Mesothelial cell of epicardium (in vitro differentiated cells): ENCODE results near the gene FLVCR1. TPM values are rescaled to one million over a fixed set of nuclear protein-coding genes. Genes with fewer than 3 reads are reported as not detected.
A peak's percentile ranks its signal among the peaks of the same experiment; 100 is the strongest.
"Not testable (repeated sequence)": the region's sequence is repeated elsewhere in the genome, so short reads cannot be mapped to it uniquely, and the experiment has no call there.

ENCODE experiments used
- DNase-seq, 2 experiments: peaks; one replicate each; pipeline ENCODE4 v3.0.0; 2021; ENCODE audit warnings: low spot score in 2 of 2; ENCODE audit not compliant: unreplicated experiment in 2 of 2
- H3K27ac Mint-ChIP-seq: 2 replicates; pipeline ENCODE4 v1.8.0; 2021; ENCODE audit warnings: mixed read lengths
- H3K27me3 Mint-ChIP-seq: 2 replicates; pipeline ENCODE4 v1.8.0; 2021; ENCODE audit warnings: low read depth, mixed read lengths
- H3K36me3 Mint-ChIP-seq: 2 replicates; pipeline ENCODE4 v1.8.0; 2021; ENCODE audit warnings: mixed read lengths
- H3K4me1 Mint-ChIP-seq: 2 replicates; pipeline ENCODE4 v1.8.0; 2021; ENCODE audit warnings: mixed read lengths
- H3K4me3 Mint-ChIP-seq: 2 replicates; pipeline ENCODE4 v1.8.0; 2021; ENCODE audit warnings: mild to moderate bottlenecking, moderate library complexity, mixed read lengths
- H3K9me3 Mint-ChIP-seq: 2 replicates; pipeline ENCODE4 v1.8.0; 2021; ENCODE audit warnings: mixed read lengths
- total RNA-seq: library from RNA; stranded (reverse); gene quantifications from 3 replicates; pipeline ENCODE4 v1.2.1, GENCODE V29; 2021
- TF ChIP-seq, protein P1 (sequence below): fragments of 200-600 bp; sonication (generic); IDR thresholded peaks from one replicate; pipeline ENCODE4 v1.5.0; 2021; ENCODE audit warnings: antibody characterized with exemption; ENCODE audit not compliant: unreplicated experiment

The FLVCR1 gene
- total RNA-seq, 1 donor from 2014 or later: 21.2 TPM

DNA sequence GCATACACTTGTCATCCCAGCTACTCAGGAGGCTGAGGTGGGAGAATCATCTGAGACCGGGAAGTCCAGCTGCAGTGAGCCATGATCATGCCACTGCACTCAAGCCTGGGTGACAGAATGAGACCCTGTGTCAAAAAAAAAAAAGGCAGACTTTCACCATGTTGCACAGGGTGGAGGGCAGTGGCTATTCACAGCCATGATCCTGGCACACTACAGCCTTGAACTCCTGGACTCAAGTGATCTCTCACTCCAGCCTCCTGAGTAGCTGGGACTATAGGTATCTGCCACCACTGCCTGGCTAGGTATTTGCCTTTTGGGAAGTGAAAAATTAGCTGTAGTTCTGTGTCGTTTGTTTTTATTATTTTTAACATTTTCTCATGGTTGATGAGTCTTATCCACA, 29.7 kb upstream of the FLVCR1 start:
- Mint-ChIP-seq H3K36me3 (peaks cover 15% of the 10 kb centered on the region), H3K4me3 (no peak overlapping the region), H3K27me3 (no peaks in the 10 kb centered on the region), H3K4me1 (no peaks in the 10 kb centered on the region), H3K9me3 (peaks cover 21% of the 10 kb centered on the region), H3K27ac (no peak overlapping the region)
- TF ChIP-seq, protein P1, sequence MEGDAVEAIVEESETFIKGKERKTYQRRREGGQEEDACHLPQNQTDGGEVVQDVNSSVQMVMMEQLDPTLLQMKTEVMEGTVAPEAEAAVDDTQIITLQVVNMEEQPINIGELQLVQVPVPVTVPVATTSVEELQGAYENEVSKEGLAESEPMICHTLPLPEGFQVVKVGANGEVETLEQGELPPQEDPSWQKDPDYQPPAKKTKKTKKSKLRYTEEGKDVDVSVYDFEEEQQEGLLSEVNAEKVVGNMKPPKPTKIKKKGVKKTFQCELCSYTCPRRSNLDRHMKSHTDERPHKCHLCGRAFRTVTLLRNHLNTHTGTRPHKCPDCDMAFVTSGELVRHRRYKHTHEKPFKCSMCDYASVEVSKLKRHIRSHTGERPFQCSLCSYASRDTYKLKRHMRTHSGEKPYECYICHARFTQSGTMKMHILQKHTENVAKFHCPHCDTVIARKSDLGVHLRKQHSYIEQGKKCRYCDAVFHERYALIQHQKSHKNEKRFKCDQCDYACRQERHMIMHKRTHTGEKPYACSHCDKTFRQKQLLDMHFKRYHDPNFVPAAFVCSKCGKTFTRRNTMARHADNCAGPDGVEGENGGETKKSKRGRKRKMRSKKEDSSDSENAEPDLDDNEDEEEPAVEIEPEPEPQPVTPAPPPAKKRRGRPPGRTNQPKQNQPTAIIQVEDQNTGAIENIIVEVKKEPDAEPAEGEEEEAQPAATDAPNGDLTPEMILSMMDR: no peak
- DNase-seq: no peak

DNA sequence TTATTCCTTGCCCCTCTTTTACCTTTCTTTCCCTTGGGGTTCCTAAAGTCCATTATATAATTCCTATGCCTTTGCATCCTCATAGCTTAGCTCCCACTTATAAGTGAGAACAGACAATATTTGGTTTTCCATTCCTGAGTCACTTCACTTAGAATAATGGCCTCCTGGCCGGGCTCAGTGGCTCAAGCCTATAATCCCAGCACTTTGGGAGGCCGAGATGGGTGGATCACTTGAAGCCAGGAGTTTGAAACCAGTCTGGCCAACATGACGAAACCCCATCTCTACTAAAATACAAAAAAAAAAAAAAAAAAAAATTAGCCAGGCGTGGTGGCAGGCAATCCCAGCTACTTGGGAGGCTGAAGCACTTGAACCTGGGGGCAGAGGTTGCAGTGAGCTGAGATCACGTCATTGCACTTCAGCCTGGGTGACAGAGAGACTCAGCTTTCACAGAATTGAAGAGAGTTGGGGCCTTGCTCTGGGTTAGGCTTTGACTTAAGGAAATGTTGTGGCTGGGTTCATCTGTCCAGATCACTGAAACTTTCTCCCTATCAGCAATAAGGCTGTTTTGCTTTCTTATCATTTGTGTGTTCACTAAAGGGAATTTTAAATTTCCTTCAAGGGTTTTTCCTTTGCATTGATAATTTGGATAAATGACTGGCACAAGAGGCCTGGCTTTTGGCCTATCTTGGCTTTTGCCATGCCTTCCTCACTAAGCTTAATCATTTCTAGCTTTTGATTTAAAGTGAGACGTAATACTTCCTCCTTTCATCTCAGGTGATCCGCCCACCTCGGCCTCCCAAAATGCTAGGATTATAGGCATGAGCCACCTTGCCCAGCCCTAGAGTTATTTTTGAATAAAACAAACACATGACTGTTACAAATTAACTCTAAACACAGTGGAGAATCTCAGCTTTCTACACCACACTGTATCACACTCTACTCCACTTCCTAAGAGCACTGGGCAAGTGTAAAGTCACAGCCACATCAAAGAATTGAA, 24.6 kb upstream of the FLVCR1 start:
- not testable (repeated sequence) for H3K4me3 Mint-ChIP-seq, H3K36me3 Mint-ChIP-seq, H3K9me3 Mint-ChIP-seq, DNase-seq, H3K27me3 Mint-ChIP-seq, H3K4me1 Mint-ChIP-seq
- peak overlapping the region; percentile 43 for H3K27ac Mint-ChIP-seq

DNA sequence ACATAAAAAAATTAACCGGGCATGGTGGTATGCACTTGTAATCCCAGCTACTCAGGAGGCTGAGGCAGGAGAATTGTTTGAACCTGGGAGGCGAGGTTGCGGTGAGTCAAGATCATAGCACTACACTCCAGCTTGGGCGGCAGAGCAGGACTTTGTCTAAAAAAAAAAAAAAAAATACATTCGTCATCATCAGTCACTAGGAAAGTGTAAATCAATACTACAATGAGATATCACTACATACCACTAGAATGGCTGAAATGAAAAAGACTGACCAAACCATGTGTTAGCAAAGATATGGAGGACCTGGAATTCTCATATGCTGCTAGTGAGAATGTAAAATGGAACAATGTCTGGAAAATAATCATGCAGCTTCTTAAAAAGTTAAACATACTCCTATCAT, 19.9 kb upstream of the FLVCR1 start:
- H3K27me3 Mint-ChIP-seq: no peaks in the 10 kb centered on the region
- DNase-seq: no peak
- H3K27ac Mint-ChIP-seq: no peak overlapping the region
- TF ChIP-seq, protein P1: no peak
- H3K9me3 Mint-ChIP-seq: no peaks in the 10 kb centered on the region
- no peak overlapping the region for H3K4me3 Mint-ChIP-seq
- no peaks in the 10 kb centered on the region for H3K36me3 Mint-ChIP-seq
- no peaks in the 10 kb centered on the region for H3K4me1 Mint-ChIP-seq

DNA sequence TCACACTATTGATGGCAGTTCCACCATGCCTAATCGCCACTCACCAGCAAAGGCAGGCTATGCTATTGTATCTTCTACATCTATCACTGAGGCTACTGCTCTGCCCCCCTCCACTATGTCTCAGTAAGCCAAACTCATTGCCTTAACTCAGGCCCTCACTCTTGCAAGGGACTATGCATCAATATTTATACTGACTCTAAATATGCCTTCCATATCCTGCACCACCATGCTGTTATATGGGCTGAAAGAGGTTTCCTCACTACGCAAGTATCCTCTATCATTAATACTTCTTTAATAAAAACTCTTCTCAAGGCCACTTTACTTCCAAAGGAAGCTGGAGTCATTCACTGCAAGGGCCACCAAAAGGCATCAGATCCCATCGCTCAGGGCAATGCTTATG, 13.6 kb upstream of the FLVCR1 start:
- not testable (repeated sequence) for H3K9me3 Mint-ChIP-seq, H3K27ac Mint-ChIP-seq, H3K4me1 Mint-ChIP-seq, H3K36me3 Mint-ChIP-seq, H3K27me3 Mint-ChIP-seq, DNase-seq, H3K4me3 Mint-ChIP-seq

DNA sequence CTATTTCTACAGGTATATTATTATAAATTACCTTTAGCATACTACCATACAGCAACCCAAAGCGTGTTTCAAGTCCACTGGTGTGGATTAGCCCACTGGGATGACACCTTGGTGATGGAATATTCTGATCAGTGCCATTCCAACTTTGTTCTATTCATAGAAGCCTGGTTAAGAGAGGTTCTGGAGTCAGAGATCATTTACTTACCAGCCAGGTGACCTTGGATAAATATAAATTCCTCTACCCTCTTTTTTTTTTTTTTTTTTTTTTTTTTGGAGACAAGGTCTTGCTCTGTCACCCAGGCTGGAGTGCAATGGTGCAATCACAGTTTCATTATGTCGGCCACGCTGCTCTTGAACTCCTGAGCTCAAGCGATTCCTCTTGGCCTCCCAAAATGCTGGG, 10.5 kb upstream of the FLVCR1 start, which contains the start of gene SPATA45:
Gene SPATA45 (minus strand): TSS at position 101 of the 400 bp plus-strand sequence. CDS start 11,500 bp downstream, outside the sequence.
- Mint-ChIP-seq H3K27me3 (no peaks in the 10 kb centered on the region), H3K36me3 (no peaks in the 10 kb centered on the region), H3K27ac (no peak within 1 kb of the TSS), H3K9me3 (peaks cover 3% of the 10 kb centered on the region), H3K4me3 (no peak within 1 kb of the TSS), H3K4me1 (no peaks in the 10 kb centered on the region)
- TF ChIP-seq, protein P1: no peak
- DNase-seq: no peak

DNA sequence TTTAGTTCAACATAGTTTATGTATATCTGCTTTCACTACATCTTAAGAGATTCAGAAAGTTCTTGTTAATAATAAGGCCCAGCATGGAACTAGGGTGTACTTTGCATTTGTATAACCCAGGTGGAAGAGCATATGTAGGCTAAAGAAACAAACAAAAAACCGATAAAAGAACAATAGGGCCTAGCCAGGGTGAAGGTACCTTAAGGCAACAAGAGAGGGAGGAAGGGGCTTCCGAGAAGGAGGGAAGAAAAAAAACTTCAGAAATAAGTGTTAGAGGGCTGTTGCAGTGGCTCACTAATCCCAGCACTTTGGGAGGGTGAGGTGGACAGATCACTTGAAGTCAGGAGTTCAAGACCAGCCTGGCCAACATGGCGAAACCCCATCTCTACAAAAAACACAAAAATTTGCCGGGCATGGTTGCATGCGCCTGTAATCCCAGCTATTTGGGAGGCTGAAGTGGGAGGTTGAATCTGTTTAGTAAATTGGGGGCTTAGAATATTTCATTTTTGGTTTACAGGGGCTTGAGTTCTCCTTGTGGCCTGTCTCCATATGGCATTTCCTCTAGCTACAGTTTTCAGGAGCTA, 5.9 kb upstream of the FLVCR1 start:
- TF ChIP-seq, protein P1: no peak
- Mint-ChIP-seq H3K4me3 (no peak overlapping the region), H3K27me3 (no peaks in the 10 kb centered on the region), H3K9me3 (peaks cover 3% of the 10 kb centered on the region), H3K4me1 (no peaks in the 10 kb centered on the region), H3K36me3 (peaks cover 1% of the 10 kb centered on the region), H3K27ac (no peak overlapping the region)
- no peak for DNase-seq
